ENCODE measurements around the gene FRY.

Gene FRY

GRCh38 chr13:32165796-32166195 lies 134.2 kb downstream of the FRY start:
- TF ChIP-seq CTCF (IDR thresholded peaks at IDR 0.05; ENCODE audit: insufficient read depth, low read depth, low read length, missing control alignments): no peak
- DNase-seq (ENCODE audit: low read depth): no peak
- no peak overlapping the region for H3K4me3 ChIP-seq (ENCODE audit: low read depth, low read length)

- no peak for TF ChIP-seq CTCF (IDR thresholded peaks at IDR 0.05; ENCODE audit: insufficient read depth, low read depth, low read length, missing control alignments)
- no peak for DNase-seq (ENCODE audit: low read depth)
- no peak overlapping the region for H3K4me3 ChIP-seq (ENCODE audit: low read depth, low read length)
Measured at GRCh38 chr13:32168131-32168530, 136.6 kb downstream of the FRY start.

GRCh38 chr13:32170841-32171240 lies 139.3 kb downstream of the FRY start:
- H3K4me3 ChIP-seq (ENCODE audit: low read depth, low read length): no peak overlapping the region
- TF ChIP-seq CTCF (IDR thresholded peaks at IDR 0.05; ENCODE audit: insufficient read depth, low read depth, low read length, missing control alignments): no peak
- no peak for DNase-seq (ENCODE audit: low read depth)

GRCh38 chr13:32173881-32174280 lies 142.3 kb downstream of the FRY start:
- TF ChIP-seq CTCF (IDR thresholded peaks at IDR 0.05; ENCODE audit: insufficient read depth, low read depth, low read length, missing control alignments): no peak
- DNase-seq (ENCODE audit: low read depth): no peak
- H3K4me3 ChIP-seq (ENCODE audit: low read depth, low read length): no peak overlapping the region

- H3K4me3 ChIP-seq (ENCODE audit: low read depth, low read length): no peak overlapping the region
- no peak for TF ChIP-seq CTCF (IDR thresholded peaks at IDR 0.05; ENCODE audit: insufficient read depth, low read depth, low read length, missing control alignments)
- DNase-seq (ENCODE audit: low read depth): no peak
Measured at GRCh38 chr13:32174366-32174765, 142.8 kb downstream of the FRY start.

- no peak overlapping the region for H3K4me3 ChIP-seq (ENCODE audit: low read depth, low read length)
- TF ChIP-seq CTCF (IDR thresholded peaks at IDR 0.05; ENCODE audit: insufficient read depth, low read depth, low read length, missing control alignments): no peak
- no peak for DNase-seq (ENCODE audit: low read depth)
Measured at GRCh38 chr13:32175307-32175706, 143.7 kb downstream of the FRY start.

GRCh38 chr13:32175943-32176342 lies 144.4 kb downstream of the FRY start:
- DNase-seq (ENCODE audit: low read depth): no peak
- no peak for TF ChIP-seq CTCF (IDR thresholded peaks at IDR 0.05; ENCODE audit: insufficient read depth, low read depth, low read length, missing control alignments)

More at GRCh38 chr13:32175943-32176342, 144.4 kb downstream of the FRY start:
- no peak overlapping the region for H3K4me3 ChIP-seq (ENCODE audit: low read depth, low read length)
